ENCODE results near the gene USP34. TPM values are rescaled to one million over a fixed set of nuclear protein-coding genes. Genes with fewer than 3 reads are reported as not detected.
"Not testable (repeated sequence)": the region's sequence is repeated elsewhere in the genome, so short reads cannot be mapped to it uniquely, and the experiment has no call there.

The USP34 gene
- total RNA-seq, 2 donors from 2014 or later, result 105 to 120 TPM

DNA sequence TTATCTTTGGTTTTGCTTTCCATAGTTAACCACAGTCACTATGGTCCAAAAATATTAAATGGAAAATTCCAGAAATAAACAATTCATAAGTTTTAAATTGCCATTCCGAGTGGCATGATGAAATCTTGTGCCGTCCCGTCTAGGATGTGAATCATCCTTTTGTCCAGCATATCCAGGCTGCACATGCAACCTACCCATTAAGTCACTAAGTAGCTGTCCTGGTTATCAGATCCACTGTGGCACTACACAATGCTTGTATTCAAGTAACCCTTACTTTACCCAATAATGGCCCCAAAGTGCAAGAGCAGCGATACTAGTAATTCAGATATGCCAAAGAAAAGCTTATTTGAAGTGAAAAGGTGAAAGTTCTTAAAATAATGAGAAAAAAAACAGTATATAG, 10.7 kb downstream of the USP34 start:
- H3K4me3 Mint-ChIP-seq, result no peak overlapping the region
- Histone ChIP-seq H3K9ac (ENCODE audit: extremely low read depth, low read length, poor library complexity, severe bottlenecking) (no peak overlapping the region), H3K36me3 (ENCODE audit: control insufficient read depth, insufficient read depth, low read length) (no peaks in the 10 kb centered on the region), H3K27me3 (ENCODE audit: control insufficient read depth, insufficient read depth, low read length, poor library complexity, severe bottlenecking) (no peaks in the 10 kb centered on the region), H3K4me1 (ENCODE audit: control insufficient read depth, insufficient read depth, low read length) (no peaks in the 10 kb centered on the region), H3K27ac (ENCODE audit: low read depth, low read length) (no peak overlapping the region), H3K4me3 (ENCODE audit: low read length) (no peak overlapping the region), H3K9me3 (ENCODE audit: control insufficient read depth, low read length) (no peaks in the 10 kb centered on the region)
- H3K36me3 Mint-ChIP-seq (ENCODE audit: low read depth), result peaks cover 13% of the 10 kb centered on the region
- TF ChIP-seq, protein P1, sequence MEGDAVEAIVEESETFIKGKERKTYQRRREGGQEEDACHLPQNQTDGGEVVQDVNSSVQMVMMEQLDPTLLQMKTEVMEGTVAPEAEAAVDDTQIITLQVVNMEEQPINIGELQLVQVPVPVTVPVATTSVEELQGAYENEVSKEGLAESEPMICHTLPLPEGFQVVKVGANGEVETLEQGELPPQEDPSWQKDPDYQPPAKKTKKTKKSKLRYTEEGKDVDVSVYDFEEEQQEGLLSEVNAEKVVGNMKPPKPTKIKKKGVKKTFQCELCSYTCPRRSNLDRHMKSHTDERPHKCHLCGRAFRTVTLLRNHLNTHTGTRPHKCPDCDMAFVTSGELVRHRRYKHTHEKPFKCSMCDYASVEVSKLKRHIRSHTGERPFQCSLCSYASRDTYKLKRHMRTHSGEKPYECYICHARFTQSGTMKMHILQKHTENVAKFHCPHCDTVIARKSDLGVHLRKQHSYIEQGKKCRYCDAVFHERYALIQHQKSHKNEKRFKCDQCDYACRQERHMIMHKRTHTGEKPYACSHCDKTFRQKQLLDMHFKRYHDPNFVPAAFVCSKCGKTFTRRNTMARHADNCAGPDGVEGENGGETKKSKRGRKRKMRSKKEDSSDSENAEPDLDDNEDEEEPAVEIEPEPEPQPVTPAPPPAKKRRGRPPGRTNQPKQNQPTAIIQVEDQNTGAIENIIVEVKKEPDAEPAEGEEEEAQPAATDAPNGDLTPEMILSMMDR (conservative IDR thresholded peaks at IDR 0.05), result no peak
- peaks cover 13% of the 10 kb centered on the region for H3K4me1 Mint-ChIP-seq
- no peaks in the 10 kb centered on the region for H3K27me3 Mint-ChIP-seq (ENCODE audit: insufficient read depth)
- H3K27ac Mint-ChIP-seq, result no peak overlapping the region
- no peaks in the 10 kb centered on the region for H3K9me3 Mint-ChIP-seq
- DNase-seq, result peak; percentile 14
- WGBS, 2 experiments (ENCODE audit: insufficient coverage in 1 of 2, insufficient read length in 1 of 2), result 93 to 100% methylated on average over 3 to 4 of the region's 4 CpGs

DNA sequence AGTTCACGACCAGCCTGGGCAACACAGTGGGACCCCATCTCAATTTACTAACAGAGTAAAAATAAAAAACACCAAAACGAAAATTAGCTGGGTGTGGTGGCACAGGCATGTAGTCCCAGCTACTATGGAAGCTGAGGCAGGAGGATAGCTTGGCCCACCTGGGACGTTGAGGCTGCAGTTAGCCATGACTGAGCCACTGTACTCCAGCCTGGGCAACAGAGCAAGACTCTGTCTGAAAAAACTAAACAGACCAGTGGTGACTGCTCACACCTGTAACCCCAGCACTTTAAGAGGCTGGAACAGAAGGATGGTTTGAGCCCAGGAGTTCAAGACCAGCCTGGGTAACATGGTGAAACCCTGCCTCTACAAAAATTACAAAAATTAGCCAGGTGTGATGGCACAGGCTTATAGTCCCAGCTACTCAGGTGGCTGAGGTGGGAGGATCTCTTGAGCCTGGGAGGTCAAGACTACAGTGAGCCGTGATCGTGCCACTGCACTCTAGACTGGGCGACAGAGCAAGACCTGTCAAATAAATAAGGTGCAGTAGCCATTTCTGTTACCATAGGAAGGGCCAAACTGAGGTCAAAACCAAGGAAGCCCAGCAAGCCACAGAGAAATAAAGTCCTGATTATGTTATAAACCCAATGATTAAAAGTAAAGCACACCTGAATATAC, 14.0 kb downstream of the USP34 start:
- Histone ChIP-seq H3K4me3 (ENCODE audit: low read length) (no peak overlapping the region), H3K4me1 (ENCODE audit: control insufficient read depth, insufficient read depth, low read length) (no peaks in the 10 kb centered on the region), H3K27me3 (ENCODE audit: control insufficient read depth, insufficient read depth, low read length, poor library complexity, severe bottlenecking) (no peaks in the 10 kb centered on the region), H3K9ac (ENCODE audit: extremely low read depth, low read length, poor library complexity, severe bottlenecking) (no peak overlapping the region), H3K27ac (ENCODE audit: low read depth, low read length) (no peak overlapping the region), H3K36me3 (ENCODE audit: control insufficient read depth, insufficient read depth, low read length) (no peaks in the 10 kb centered on the region), H3K9me3 (ENCODE audit: control insufficient read depth, low read length) (no peaks in the 10 kb centered on the region)
- Mint-ChIP-seq H3K4me1 (peaks cover 2% of the 10 kb centered on the region), H3K27ac (peak overlapping the region; percentile 10), H3K36me3 (ENCODE audit: low read depth) (peaks cover 15% of the 10 kb centered on the region), H3K4me3 (no peak overlapping the region), H3K9me3 (no peaks in the 10 kb centered on the region), H3K27me3 (ENCODE audit: insufficient read depth) (no peaks in the 10 kb centered on the region)
- peak; percentile 28 for DNase-seq
- WGBS, 2 experiments (ENCODE audit: insufficient coverage in 1 of 2, insufficient read length in 1 of 2), result 95 to 97% methylated on average over 5 to 6 of the region's 6 CpGs
- TF ChIP-seq, protein P1 (conservative IDR thresholded peaks at IDR 0.05), result no peak

DNA sequence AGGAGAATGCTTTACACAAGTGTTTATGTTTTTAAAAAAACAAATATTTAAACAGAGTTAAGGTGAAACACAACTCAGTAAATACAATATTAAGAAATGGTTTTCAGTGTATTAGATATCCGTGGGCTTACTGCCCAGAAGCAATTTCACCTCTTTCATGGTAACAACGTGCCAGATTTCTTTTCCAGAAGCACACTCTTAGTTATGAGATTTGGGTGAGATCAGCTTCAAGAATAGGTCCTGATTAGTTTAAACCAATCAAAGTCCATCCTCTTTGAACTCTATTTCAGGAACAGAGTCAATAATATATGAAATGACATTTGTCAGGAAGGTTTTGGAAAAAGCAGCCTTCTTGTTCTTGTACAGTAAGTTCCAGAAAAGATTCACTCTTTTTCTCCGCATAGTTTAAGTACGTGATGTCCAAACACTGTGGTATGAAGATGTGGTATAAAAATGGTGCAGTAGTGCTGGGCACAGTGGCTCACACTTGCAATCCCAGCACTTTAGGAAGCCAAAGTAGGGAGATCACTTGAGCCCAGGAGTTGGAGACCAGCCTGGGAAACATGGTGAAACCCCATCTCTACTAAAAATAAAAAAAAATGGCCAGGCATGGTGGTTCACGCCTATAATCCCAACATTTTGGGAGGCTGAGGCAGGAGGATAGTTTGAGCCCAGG, 14.7 kb downstream of the USP34 start:
- no peak overlapping the region for H3K27ac ChIP-seq (ENCODE audit: low read depth, low read length)
- peak; percentile 1 for DNase-seq
- no peaks in the 10 kb centered on the region for H3K36me3 ChIP-seq (ENCODE audit: control insufficient read depth, insufficient read depth, low read length)
- no peaks in the 10 kb centered on the region for H3K27me3 ChIP-seq (ENCODE audit: control insufficient read depth, insufficient read depth, low read length, poor library complexity, severe bottlenecking)
- Mint-ChIP-seq H3K9me3 (peaks cover 3% of the 10 kb centered on the region), H3K4me3 (no peak overlapping the region), H3K36me3 (ENCODE audit: low read depth) (peaks cover 20% of the 10 kb centered on the region), H3K4me1 (peaks cover 2% of the 10 kb centered on the region), H3K27ac (no peak overlapping the region), H3K27me3 (ENCODE audit: insufficient read depth) (no peaks in the 10 kb centered on the region)
- 98 to 100% methylated on average over 4 to 5 of the region's 5 CpGs for WGBS, 2 experiments (ENCODE audit: insufficient coverage in 1 of 2, insufficient read length in 1 of 2)
- TF ChIP-seq, protein P1 (conservative IDR thresholded peaks at IDR 0.05), result no peak
- no peak overlapping the region for H3K9ac ChIP-seq (ENCODE audit: extremely low read depth, low read length, poor library complexity, severe bottlenecking)
- H3K4me1 ChIP-seq (ENCODE audit: control insufficient read depth, insufficient read depth, low read length), result no peaks in the 10 kb centered on the region
- no peak overlapping the region for H3K4me3 ChIP-seq (ENCODE audit: low read length)
- no peaks in the 10 kb centered on the region for H3K9me3 ChIP-seq (ENCODE audit: control insufficient read depth, low read length)

DNA sequence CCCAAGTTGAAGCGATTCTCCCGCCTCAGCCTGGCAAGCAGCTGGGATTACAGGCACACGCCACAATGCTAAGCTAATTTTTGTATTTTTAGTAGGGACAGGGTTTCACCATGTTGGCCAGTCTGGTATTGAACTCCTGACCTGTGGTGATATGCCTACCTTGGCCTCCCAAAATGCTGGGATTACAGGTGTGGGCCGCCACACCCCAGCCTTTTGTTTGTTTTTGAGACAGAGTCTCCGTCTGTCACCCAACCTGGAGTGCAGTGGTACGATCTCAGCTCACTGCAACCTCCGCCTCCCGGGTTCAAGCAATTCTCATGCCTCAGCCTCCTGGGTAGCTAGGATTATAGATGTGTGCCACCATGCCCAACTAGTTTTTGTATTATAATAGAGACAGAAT, 15.9 kb downstream of the USP34 start:
- peaks cover 27% of the 10 kb centered on the region for H3K36me3 Mint-ChIP-seq (ENCODE audit: low read depth)
- not testable (repeated sequence) for H3K4me1 ChIP-seq (ENCODE audit: control insufficient read depth, insufficient read depth, low read length)
- 88 to 97% methylated on average over 8 of the region's 8 CpGs for WGBS, 2 experiments (ENCODE audit: insufficient coverage in 1 of 2, insufficient read length in 1 of 2)

More for the DNA sequence above, 15.9 kb downstream of the USP34 start:
- not testable (repeated sequence) for H3K4me3 Mint-ChIP-seq; H3K27me3 ChIP-seq (ENCODE audit: control insufficient read depth, insufficient read depth, low read length, poor library complexity, severe bottlenecking); H3K9me3 ChIP-seq (ENCODE audit: control insufficient read depth, low read length); H3K27me3 Mint-ChIP-seq (ENCODE audit: insufficient read depth); DNase-seq; H3K4me3 ChIP-seq (ENCODE audit: low read length); H3K9ac ChIP-seq (ENCODE audit: extremely low read depth, low read length, poor library complexity, severe bottlenecking); H3K4me1 Mint-ChIP-seq; H3K9me3 Mint-ChIP-seq; H3K36me3 ChIP-seq (ENCODE audit: control insufficient read depth, insufficient read depth, low read length); H3K27ac ChIP-seq (ENCODE audit: low read depth, low read length)
- peak overlapping the region; percentile 35 for H3K27ac Mint-ChIP-seq

All from endodermal cell (in vitro differentiated cells).